Upper lobe of left lung (tissue), 6 donors: ENCODE results near the gene NPHP4. TPM values are rescaled to one million over a fixed set of nuclear protein-coding genes. Genes with fewer than 3 reads are reported as not detected.

Experiments
- ATAC-seq, 2 donors: fragments of 200-7000 bp; cut with Tn5 transposase; one replicate each; pipeline ENCODE4 v1.9.1; 2022; ENCODE audit warnings: mild to moderate bottlenecking in 2 of 2, moderate library complexity in 2 of 2; ENCODE audit not compliant: low FRiP score in 2 of 2
- DNase-seq, 2 donors: peaks; one replicate each; pipeline ENCODE4 v3.0.0-alpha.2; 2019 to 2020
- H3K27ac ChIP-seq, 4 donors: fragments of 200-600 bp; sonication (generic); one replicate each; pipeline ENCODE4 v1.5.1; 2016 to 2019
- H3K27me3 ChIP-seq, 4 donors: fragments of 200-600 bp; sonication (generic); one replicate each; pipeline ENCODE4 v1.5.1; 2017 to 2019
- H3K36me3 ChIP-seq, 4 donors: fragments of 200-600 bp; sonication (generic); one replicate each; pipeline ENCODE4 v1.5.1; 2016 to 2019
- H3K4me1 ChIP-seq, 4 donors: fragments of 200-600 bp; sonication (generic); one replicate each; pipeline ENCODE4 v1.5.1; 2018 to 2019
- H3K4me3 ChIP-seq, 4 donors: fragments of 200-600 bp; sonication (generic); one replicate each; pipeline ENCODE4 v1.5.1; 2017 to 2019; ENCODE audit warnings: mild to moderate bottlenecking in 2 of 4, moderate library complexity in 1 of 4
- H3K9me3 ChIP-seq, 4 donors: fragments of 200-600 bp; sonication (generic); one replicate each; pipeline ENCODE4 v1.5.1; 2018 to 2019
- EP300 ChIP-seq, 4 donors: sonication (generic); formaldehyde crosslinking; IDR thresholded peaks; one replicate each; pipeline ENCODE4 v1.5.1; 2017; ENCODE audit warnings: antibody characterized with exemption in 4 of 4, control low read depth in 2 of 4
- POLR2A ChIP-seq, 4 donors: fragments of 450-650 bp; IDR thresholded peaks; one replicate each; pipeline ENCODE4 v1.5.1; 2016 to 2017; ENCODE audit warnings: antibody characterized with exemption in 4 of 4, mild to moderate bottlenecking in 2 of 4
- POLR2AphosphoS5 ChIP-seq, 2 donors: sonication (generic); formaldehyde crosslinking; IDR thresholded peaks; one replicate each; pipeline ENCODE4 v1.5.1; 2017; ENCODE audit warnings: antibody characterized with exemption in 2 of 2
- WGBS, 2 donors: methylation state at CpG; one replicate each; pipeline ENCODE4 v1.1.5; 2017 to 2018; 5-methylcytosine and 5-hydroxymethylcytosine counted together
- total RNA-seq, 6 donors: library from RNA; depleted of rRNA in 4 of 6; stranded (reverse); fragments of >200 nt in 4 of 6; gene quantifications; one replicate each; pipeline versions ENCODE4 v1.1.0 to v1.2.1, GENCODE V29; 2016 to 2021
- TF ChIP-seq, protein P1 (sequence below), 6 experiments: fragments of 450-650 bp in 4 of 6; fragments of 200-600 bp in 2 of 6; sonication (generic) in 2 of 6; IDR thresholded peaks; one replicate each; pipeline ENCODE4 v1.5.1; 2016 to 2019; ENCODE audit warnings: antibody characterized with exemption in 6 of 6
- donor health status: DM: no; HTN: no; CAD: no; lungs with moderate emphysema.
- donor health status: DM: no; HTN: yes; CAD: no; lungs with severe emphysema.

The NPHP4 gene
- total RNA-seq, 6 donors from 2014 or later: 13.5 to 45.1 (median 19.9) TPM

DNA sequence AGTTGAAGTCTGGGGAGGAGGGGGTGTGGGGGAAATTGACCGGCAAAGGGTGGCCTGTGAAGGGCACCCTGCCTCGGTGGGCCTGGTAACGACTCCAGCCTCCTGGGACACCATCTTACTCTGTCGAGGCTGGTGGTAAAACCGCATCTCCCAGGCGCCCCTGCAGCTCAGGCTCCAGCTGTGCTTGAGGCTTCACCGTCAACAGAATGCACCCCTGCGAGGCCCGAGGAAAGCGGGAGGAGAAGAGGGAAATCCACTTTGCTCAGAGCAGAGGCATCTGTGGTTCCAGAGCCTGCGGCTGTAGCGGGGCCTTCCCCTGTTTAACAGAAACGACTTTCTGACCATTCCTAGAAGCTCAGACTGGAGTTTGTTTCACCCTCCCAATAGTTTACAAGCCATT lies 165.6 kb downstream of the NPHP4 start:
- Histone ChIP-seq H3K4me3 (no peak overlapping the region), H3K4me1 (no peaks in the 10 kb centered on the region), H3K27ac (no peak overlapping the region), H3K36me3 (no peaks in the 10 kb centered on the region), H3K27me3 (peaks cover 0 to 3% (median 0%) of the 10 kb centered on the region in 4 donors), H3K9me3 (no peaks in the 10 kb centered on the region)
- TF ChIP-seq EP300 (IDR thresholded peaks at IDR 0.05) (no peak), POLR2A (IDR thresholded peaks at IDR 0.05) (no peak), POLR2AphosphoS5 (IDR thresholded peaks at IDR 0.05) (no peak)
- TF ChIP-seq, protein P1, sequence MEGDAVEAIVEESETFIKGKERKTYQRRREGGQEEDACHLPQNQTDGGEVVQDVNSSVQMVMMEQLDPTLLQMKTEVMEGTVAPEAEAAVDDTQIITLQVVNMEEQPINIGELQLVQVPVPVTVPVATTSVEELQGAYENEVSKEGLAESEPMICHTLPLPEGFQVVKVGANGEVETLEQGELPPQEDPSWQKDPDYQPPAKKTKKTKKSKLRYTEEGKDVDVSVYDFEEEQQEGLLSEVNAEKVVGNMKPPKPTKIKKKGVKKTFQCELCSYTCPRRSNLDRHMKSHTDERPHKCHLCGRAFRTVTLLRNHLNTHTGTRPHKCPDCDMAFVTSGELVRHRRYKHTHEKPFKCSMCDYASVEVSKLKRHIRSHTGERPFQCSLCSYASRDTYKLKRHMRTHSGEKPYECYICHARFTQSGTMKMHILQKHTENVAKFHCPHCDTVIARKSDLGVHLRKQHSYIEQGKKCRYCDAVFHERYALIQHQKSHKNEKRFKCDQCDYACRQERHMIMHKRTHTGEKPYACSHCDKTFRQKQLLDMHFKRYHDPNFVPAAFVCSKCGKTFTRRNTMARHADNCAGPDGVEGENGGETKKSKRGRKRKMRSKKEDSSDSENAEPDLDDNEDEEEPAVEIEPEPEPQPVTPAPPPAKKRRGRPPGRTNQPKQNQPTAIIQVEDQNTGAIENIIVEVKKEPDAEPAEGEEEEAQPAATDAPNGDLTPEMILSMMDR (IDR thresholded peaks at IDR 0.05): no peak
- ATAC-seq (no peak), DNase-seq (no peak)
- WGBS, 2 donors: 46 to 57% methylated on average over 10 to 13 of the region's 13 CpGs

DNA sequence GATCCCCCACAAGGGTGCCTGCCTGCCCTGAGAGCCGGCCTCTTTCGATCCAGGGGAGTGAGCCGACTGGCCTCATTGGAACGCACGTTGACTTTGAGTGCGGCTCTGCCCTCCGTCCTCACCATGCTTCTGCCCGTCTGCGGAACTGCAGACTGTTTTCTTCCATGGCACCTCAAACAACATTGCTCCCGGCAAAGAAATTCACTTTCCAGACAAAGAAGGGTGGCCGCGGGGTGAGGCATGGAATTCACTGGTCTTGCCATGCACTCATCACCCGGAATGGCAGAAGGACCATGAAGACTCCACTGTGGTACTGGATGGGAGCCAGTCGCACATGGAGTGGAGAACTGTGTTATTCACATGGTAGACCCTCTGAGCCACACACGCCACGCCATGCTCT lies 169.5 kb downstream of the NPHP4 start:
- no peaks in the 10 kb centered on the region for H3K4me1 ChIP-seq
- H3K4me3 ChIP-seq: no peak overlapping the region
- ATAC-seq (no peak), DNase-seq (no peak)
- no peak overlapping the region for H3K27ac ChIP-seq
- H3K27me3 ChIP-seq: no peaks in the 10 kb centered on the region
- 87 to 95% methylated on average over 12 to 16 of the region's 16 CpGs for WGBS, 2 donors
- H3K36me3 ChIP-seq: no peaks in the 10 kb centered on the region
- no peaks in the 10 kb centered on the region for H3K9me3 ChIP-seq
- no peak for TF ChIP-seq EP300 (IDR thresholded peaks at IDR 0.05)
- TF ChIP-seq POLR2A (IDR thresholded peaks at IDR 0.05): no peak
- TF ChIP-seq POLR2AphosphoS5 (IDR thresholded peaks at IDR 0.05): no peak
- TF ChIP-seq, protein P1 (IDR thresholded peaks at IDR 0.05): no peak

DNA sequence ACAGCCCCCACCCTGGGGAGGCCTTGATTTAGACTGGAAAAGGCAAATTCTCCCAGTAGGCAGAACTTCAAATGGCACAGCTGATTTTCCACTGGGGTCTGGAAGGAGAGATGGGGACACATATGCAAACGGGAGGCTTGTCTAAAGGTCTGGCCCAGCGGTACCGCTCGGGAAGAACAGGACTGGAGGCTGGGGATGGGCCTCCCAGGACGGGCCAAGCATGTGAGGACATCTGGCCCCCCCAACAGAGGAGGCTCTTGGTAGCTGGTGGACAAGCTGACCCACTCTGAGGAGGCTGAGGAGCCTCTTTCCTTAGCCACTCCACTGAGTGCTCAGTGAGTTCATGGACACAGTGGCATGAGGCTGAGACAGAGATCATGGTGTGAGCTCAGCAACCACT lies 170.0 kb downstream of the NPHP4 start:
- TF ChIP-seq, protein P1 (IDR thresholded peaks at IDR 0.05): no peak
- no peak for TF ChIP-seq POLR2AphosphoS5 (IDR thresholded peaks at IDR 0.05)
- TF ChIP-seq POLR2A (IDR thresholded peaks at IDR 0.05): no peak
- TF ChIP-seq EP300 (IDR thresholded peaks at IDR 0.05): no peak
- Histone ChIP-seq H3K9me3 (no peaks in the 10 kb centered on the region), H3K27ac (no peak overlapping the region), H3K36me3 (no peaks in the 10 kb centered on the region), H3K4me1 (no peaks in the 10 kb centered on the region), H3K4me3 (no peak overlapping the region), H3K27me3 (no peaks in the 10 kb centered on the region)
- WGBS, 2 donors: 67 to 94% methylated on average over 4 to 5 of the region's 5 CpGs
- ATAC-seq: no peak
- DNase-seq: no peak

DNA sequence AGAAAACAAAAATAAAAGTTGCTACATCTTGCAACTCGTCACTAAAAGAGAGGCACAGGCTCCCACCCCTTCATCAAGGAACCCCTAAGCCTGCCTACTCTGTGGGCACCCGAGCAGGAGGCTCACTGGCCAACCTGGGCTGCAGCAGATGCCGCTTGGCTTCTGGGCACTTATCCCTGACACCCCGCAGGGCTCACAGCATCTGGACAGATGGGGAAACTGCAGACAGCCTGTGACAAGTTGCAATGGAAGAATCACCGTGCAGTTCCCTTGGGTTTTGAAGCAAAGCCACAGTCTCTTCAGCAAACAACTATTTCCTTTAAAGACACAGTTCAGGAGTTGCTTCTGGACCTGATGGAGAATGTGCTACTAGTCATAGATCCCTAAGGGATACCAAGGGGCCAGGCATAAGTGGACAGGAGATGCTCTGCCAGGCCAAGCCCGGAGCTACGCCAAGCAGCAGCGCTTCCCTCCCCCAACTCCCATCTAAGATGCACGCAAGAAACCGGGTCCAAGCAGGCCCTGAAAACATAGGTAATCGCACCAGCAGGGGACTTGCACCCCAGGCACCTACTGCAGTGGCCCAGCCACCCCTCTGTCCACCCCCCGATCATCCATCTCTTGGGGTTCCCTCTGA lies 170.6 kb downstream of the NPHP4 start:
- H3K27me3 ChIP-seq: no peaks in the 10 kb centered on the region
- no peak overlapping the region for H3K4me3 ChIP-seq
- H3K36me3 ChIP-seq: no peaks in the 10 kb centered on the region
- no peak overlapping the region for H3K27ac ChIP-seq
- no peak for ATAC-seq
- H3K9me3 ChIP-seq: no peaks in the 10 kb centered on the region
- TF ChIP-seq EP300 (IDR thresholded peaks at IDR 0.05): no peak
- no peak for TF ChIP-seq POLR2AphosphoS5 (IDR thresholded peaks at IDR 0.05)
- TF ChIP-seq, protein P1 (IDR thresholded peaks at IDR 0.05): no peak
- TF ChIP-seq POLR2A (IDR thresholded peaks at IDR 0.05): no peak
- 71 to 81% methylated on average over 11 to 12 of the region's 12 CpGs for WGBS, 2 donors
- no peak for DNase-seq
- H3K4me1 ChIP-seq: no peaks in the 10 kb centered on the region

DNA sequence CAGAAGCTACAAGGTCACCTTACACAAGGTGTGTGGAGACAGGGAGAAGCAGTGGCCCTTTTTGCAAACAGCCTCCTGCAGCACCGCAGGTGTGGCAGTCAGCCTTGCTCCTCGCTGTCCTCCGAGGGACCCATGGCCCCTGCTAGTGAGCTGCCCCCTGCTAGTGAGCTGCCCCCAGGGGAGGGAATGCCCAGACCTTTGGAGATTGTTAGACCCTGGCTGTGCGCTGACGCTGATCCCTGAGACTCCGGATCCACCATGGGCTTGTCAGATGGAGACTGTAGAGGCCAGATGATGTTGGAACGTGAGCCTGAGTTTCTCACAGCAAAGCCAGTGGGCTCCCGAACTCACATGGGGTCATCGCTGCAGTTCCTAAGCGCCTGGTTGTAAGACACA lies 172.2 kb downstream of the NPHP4 start:
- Histone ChIP-seq H3K9me3 (no peaks in the 10 kb centered on the region), H3K27ac (no peak overlapping the region), H3K4me3 (no peak overlapping the region), H3K36me3 (no peaks in the 10 kb centered on the region), H3K27me3 (no peaks in the 10 kb centered on the region), H3K4me1 (no peaks in the 10 kb centered on the region)
- no peak for DNase-seq
- TF ChIP-seq, protein P1 (IDR thresholded peaks at IDR 0.05): no peak
- TF ChIP-seq POLR2A (IDR thresholded peaks at IDR 0.05) (no peak), EP300 (IDR thresholded peaks at IDR 0.05) (no peak), POLR2AphosphoS5 (IDR thresholded peaks at IDR 0.05) (no peak)
- no peak for ATAC-seq
- WGBS, 2 donors: 85 to 88% methylated on average over 5 to 10 of the region's 10 CpGs
